Epithelial cell of proximal tubule (primary cell): ENCODE data around the gene CCDC60. TPM values are rescaled to one million over a fixed set of nuclear protein-coding genes. Genes with fewer than 3 reads are reported as not detected.

Experiments
- DNase-seq: peaks from one replicate; pipeline ENCODE4 v3.0.0-alpha.2; 2011; ENCODE audit warnings: low read depth
- H3K4me3 ChIP-seq: 2 replicates; pipeline ENCODE4 v1.5.1; 2011; ENCODE audit warnings: low read depth, mild to moderate bottlenecking, low read length
- CTCF ChIP-seq: conservative IDR thresholded peaks from 2 replicates; pipeline ENCODE4 v1.5.1; 2012; ENCODE audit warnings: low read depth, mild to moderate bottlenecking, low read length
- total RNA-seq: library from RNA; depleted of rRNA; stranded (reverse); fragments of >200 nt; gene quantifications from 2 replicates; pipeline ENCODE4 v1.2.3, GENCODE V29; 2015

Gene CCDC60
- total RNA-seq, 1 donor from 2014 or later = not detected

DNA sequence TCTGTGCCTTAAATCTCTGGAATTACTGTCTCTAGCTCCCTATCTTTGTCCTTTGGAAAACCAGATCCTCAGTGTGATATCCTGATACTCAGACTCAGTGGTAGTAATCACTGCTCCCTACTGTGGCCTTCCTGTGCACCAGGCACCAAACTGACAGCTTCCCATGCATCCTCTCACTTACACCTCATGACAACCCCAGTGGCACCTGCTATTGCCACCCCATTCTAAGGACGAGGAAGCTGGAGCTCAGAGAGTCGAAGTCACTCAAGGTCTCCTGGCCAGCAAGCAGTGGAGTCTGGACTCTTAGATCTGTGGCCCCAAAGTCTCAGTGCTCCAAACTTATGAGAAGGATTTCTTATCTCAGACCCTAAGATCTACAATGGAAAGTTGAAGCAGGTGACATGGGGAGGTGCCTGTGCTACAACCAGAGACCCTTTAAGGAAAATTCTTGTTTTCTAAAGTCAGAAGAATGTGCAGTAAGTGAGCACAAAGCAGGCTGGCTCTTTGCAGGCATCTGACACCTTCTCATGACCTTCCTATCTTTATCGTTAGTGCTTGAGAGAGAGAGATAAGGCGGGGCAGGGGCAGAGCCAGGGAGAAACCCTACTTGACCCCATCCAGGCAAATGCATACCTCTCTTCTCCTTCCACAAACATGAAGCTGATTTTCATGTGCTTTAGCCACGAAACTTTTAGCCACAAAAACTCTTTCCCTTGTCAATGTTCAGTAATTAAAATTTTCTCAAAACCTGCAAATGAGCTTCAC lies 47.1 kb downstream of the CCDC60 start:
- no peak for TF ChIP-seq CTCF
- no peak overlapping the region for H3K4me3 ChIP-seq
- DNase-seq = no peak

GRCh38 chr12:119383206-119383605 lies 48.7 kb downstream of the CCDC60 start:
- no peak overlapping the region for H3K4me3 ChIP-seq
- no peak for TF ChIP-seq CTCF
- DNase-seq = no peak

- H3K4me3 ChIP-seq = no peak overlapping the region
- no peak for DNase-seq
- no peak for TF ChIP-seq CTCF
Measured at GRCh38 chr12:119384340-119384739, 49.8 kb downstream of the CCDC60 start.

GRCh38 chr12:119385659-119386058 lies 51.1 kb downstream of the CCDC60 start:
- TF ChIP-seq CTCF = no peak
- DNase-seq = no peak
- no peak overlapping the region for H3K4me3 ChIP-seq

DNA sequence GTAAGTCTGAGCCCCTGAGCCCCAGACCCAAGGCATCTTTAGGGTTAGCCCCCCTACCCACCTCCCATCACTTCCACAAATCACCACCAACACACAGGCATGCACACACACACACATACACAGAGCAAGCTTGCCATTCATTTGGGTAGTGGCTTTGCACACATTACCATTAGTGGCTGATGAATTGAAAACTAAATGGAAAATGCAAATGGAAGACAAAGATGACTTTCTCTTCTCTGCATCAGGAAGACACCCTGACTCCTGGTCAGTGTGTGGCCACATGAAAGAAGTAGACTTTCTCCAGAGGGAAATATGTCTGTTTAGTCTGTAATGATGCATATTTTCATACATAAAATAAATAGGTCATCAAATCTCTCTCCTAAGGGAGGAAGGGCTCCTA lies 55.2 kb downstream of the CCDC60 start:
- no peak for TF ChIP-seq CTCF
- DNase-seq = no peak

DNA sequence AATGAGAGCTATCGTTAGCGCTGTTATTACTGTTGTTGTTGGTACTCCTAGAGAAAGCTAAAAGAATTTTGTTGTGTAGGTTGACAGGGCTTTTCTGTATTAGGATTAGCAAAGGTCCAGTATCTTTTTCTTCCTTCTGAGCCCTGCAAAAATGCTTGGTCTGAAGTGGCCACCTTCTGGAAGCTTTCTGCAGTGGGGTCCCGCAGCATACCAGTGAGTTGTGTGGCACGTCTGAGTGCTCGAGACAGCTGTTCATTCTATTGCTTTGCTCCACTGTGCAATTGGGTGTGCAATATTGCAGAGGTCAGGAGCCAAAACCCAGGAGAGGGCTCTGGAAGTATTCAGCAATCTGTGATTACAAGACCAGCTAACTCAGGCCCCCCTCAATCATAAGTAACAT lies 57.1 kb downstream of the CCDC60 start:
- TF ChIP-seq CTCF = no peak
- H3K4me3 ChIP-seq = no peak overlapping the region
- no peak for DNase-seq

More for the DNA sequence above, 55.2 kb downstream of the CCDC60 start:
- H3K4me3 ChIP-seq = no peak overlapping the region

GRCh38 chr12:119393677-119394076 lies 59.1 kb downstream of the CCDC60 start:
- no peak overlapping the region for H3K4me3 ChIP-seq
- TF ChIP-seq CTCF = no peak
- DNase-seq = no peak
